ENCODE data around the gene MRPL53. TPM values are rescaled to one million over a fixed set of nuclear protein-coding genes. Genes with fewer than 3 reads are reported as not detected.

Gene MRPL53
- 100 to 1,000 TPM; 105 to 111 TPM for total RNA-seq

GRCh38 chr2:74472086-74472944, at the start of gene MRPL53:
TSS of gene MRPL53 (minus strand) at chr2:74472680. CDS start at chr2:74472660, 20 bp downstream.
- Mint-ChIP-seq H3K27ac (peak within 1 kb of the TSS; percentile 97), H3K4me1 (peaks cover 6% of the 10 kb centered on the region), H3K4me3 (peak within 1 kb of the TSS; percentile 98), H3K27me3 (no peaks in the 10 kb centered on the region), H3K9me3 (no peaks in the 10 kb centered on the region), H3K36me3 (peaks cover 29% of the 10 kb centered on the region)
- DNase-seq, result peak; percentile 95

- Mint-ChIP-seq H3K27me3 (peaks cover 80% of the 10 kb centered on the region), H3K9me3 (peaks cover 2% of the 10 kb centered on the region), H3K27ac (no peak overlapping the region), H3K36me3 (peaks cover 14% of the 10 kb centered on the region), H3K4me3 (peak overlapping the region; percentile 46), H3K4me1 (peaks cover 5% of the 10 kb centered on the region)
- DNase-seq, result no peak
Observed at GRCh38 chr2:74516650-74517049, 44.2 kb upstream of the MRPL53 start.

- Mint-ChIP-seq H3K27me3 (peaks cover 85% of the 10 kb centered on the region), H3K4me3 (peak overlapping the region; percentile 46), H3K9me3 (peaks cover 2% of the 10 kb centered on the region), H3K36me3 (peaks cover 14% of the 10 kb centered on the region), H3K27ac (no peak overlapping the region), H3K4me1 (peaks cover 7% of the 10 kb centered on the region)
- DNase-seq, result peak; percentile 73
Observed at GRCh38 chr2:74515981-74516633, 43.6 kb upstream of the MRPL53 start.

GRCh38 chr2:74515271-74515980, 42.9 kb upstream of the MRPL53 start:
- Mint-ChIP-seq H3K4me1 (peaks cover 7% of the 10 kb centered on the region), H3K9me3 (peaks cover 2% of the 10 kb centered on the region), H3K4me3 (peak overlapping the region; percentile 45), H3K27me3 (peaks cover 84% of the 10 kb centered on the region), H3K36me3 (peaks cover 14% of the 10 kb centered on the region), H3K27ac (no peak overlapping the region)
- DNase-seq, result no peak

- H3K27ac Mint-ChIP-seq, result no peak within 1 kb of the TSS
- H3K9me3 Mint-ChIP-seq, result peaks cover 2% of the 10 kb centered on the region
- peaks cover 81% of the 10 kb centered on the region for H3K27me3 Mint-ChIP-seq
- peaks cover 10% of the 10 kb centered on the region for H3K36me3 Mint-ChIP-seq
- H3K4me1 Mint-ChIP-seq, result peaks cover 9% of the 10 kb centered on the region
- H3K4me3 Mint-ChIP-seq, result peak within 1 kb of the TSS; percentile 45
- DNase-seq, result no peak
Observed at GRCh38 chr2:74514368-74515270, 42.1 kb upstream of the MRPL53 start, which contains the start of gene TLX2. TSS of gene TLX2 (plus strand) at chr2:74514450. CDS start at chr2:74514807, 357 bp downstream.

- Mint-ChIP-seq H3K4me1 (peaks cover 10% of the 10 kb centered on the region), H3K4me3 (no peak overlapping the region), H3K36me3 (peaks cover 10% of the 10 kb centered on the region), H3K27me3 (peaks cover 76% of the 10 kb centered on the region), H3K27ac (no peak overlapping the region), H3K9me3 (peaks cover 2% of the 10 kb centered on the region)
- no peak for DNase-seq
Observed at GRCh38 chr2:74513605-74514367, 41.3 kb upstream of the MRPL53 start.

GRCh38 chr2:74512744-74513604, 40.5 kb upstream of the MRPL53 start:
- DNase-seq, result no peak
- peaks cover 68% of the 10 kb centered on the region for H3K27me3 Mint-ChIP-seq
- H3K27ac Mint-ChIP-seq, result no peak overlapping the region
- H3K36me3 Mint-ChIP-seq, result peaks cover 10% of the 10 kb centered on the region
- H3K4me1 Mint-ChIP-seq, result peaks cover 16% of the 10 kb centered on the region
- H3K4me3 Mint-ChIP-seq, result no peak overlapping the region
- peaks cover 2% of the 10 kb centered on the region for H3K9me3 Mint-ChIP-seq

- Mint-ChIP-seq H3K27ac (no peak overlapping the region), H3K36me3 (peaks cover 7% of the 10 kb centered on the region), H3K4me1 (peaks cover 23% of the 10 kb centered on the region), H3K27me3 (peaks cover 59% of the 10 kb centered on the region), H3K4me3 (no peak overlapping the region), H3K9me3 (peaks cover under 1% of the 10 kb centered on the region)
- no peak for DNase-seq
Observed at GRCh38 chr2:74511104-74511989, 38.9 kb upstream of the MRPL53 start.

GRCh38 chr2:74510272-74510671, 37.8 kb upstream of the MRPL53 start:
- Mint-ChIP-seq H3K4me3 (no peak overlapping the region), H3K27ac (no peak overlapping the region), H3K9me3 (no peaks in the 10 kb centered on the region), H3K36me3 (peaks cover 13% of the 10 kb centered on the region), H3K4me1 (peaks cover 27% of the 10 kb centered on the region), H3K27me3 (peaks cover 50% of the 10 kb centered on the region)
- DNase-seq, result no peak

- Mint-ChIP-seq H3K36me3 (peaks cover 26% of the 10 kb centered on the region), H3K27ac (peak overlapping the region; percentile 96), H3K9me3 (no peaks in the 10 kb centered on the region), H3K4me1 (peaks cover 28% of the 10 kb centered on the region), H3K27me3 (peaks cover 59% of the 10 kb centered on the region), H3K4me3 (peak overlapping the region; percentile 96)
- DNase-seq, result no peak
Observed at GRCh38 chr2:74507926-74508520, 35.5 kb upstream of the MRPL53 start.

GRCh38 chr2:74507145-74507925, 34.9 kb upstream of the MRPL53 start, which contains the start of gene PCGF1:
TSS of gene PCGF1 (minus strand) at chr2:74507695. CDS start at chr2:74507668, 27 bp downstream.
- H3K4me3 Mint-ChIP-seq, result peak within 1 kb of the TSS; percentile 96
- H3K27ac Mint-ChIP-seq, result peak within 1 kb of the TSS; percentile 96
- peaks cover 26% of the 10 kb centered on the region for H3K36me3 Mint-ChIP-seq
- H3K27me3 Mint-ChIP-seq, result peaks cover 59% of the 10 kb centered on the region
- H3K9me3 Mint-ChIP-seq, result no peaks in the 10 kb centered on the region
- H3K4me1 Mint-ChIP-seq, result peaks cover 32% of the 10 kb centered on the region
- peak; percentile 97 for DNase-seq

Data from activated naive CD8-positive, alpha-beta T cell treated with anti-CD3 and anti-CD28 coated beads for 36 hours (primary cell).